Measurements from ENCODE around the gene BTNL9.
"Not testable (repeated sequence)": the region's sequence is repeated elsewhere in the genome, so short reads cannot be mapped to it uniquely, and the experiment has no call there.

BTNL9 gene

GRCh38 chr5:181043285-181044092, 3.4 kb downstream of the BTNL9 start:
- no peak for DNase-seq

GRCh38 chr5:181044093-181044599, 4.1 kb downstream of the BTNL9 start:
- no peak for DNase-seq

- DNase-seq: no peak
These were observed 4.7 kb downstream of the BTNL9 start for GRCh38 chr5:181044662-181045305.

- no peak for DNase-seq
These were observed 5.2 kb downstream of the BTNL9 start for GRCh38 chr5:181045316-181045715.

- not testable (repeated sequence) for DNase-seq
These were observed 5.8 kb downstream of the BTNL9 start for GRCh38 chr5:181045857-181046256.

- DNase-seq: no peak
These were observed 7.2 kb downstream of the BTNL9 start for GRCh38 chr5:181047288-181047687.

- no peak for DNase-seq
These were observed 7.9 kb downstream of the BTNL9 start for GRCh38 chr5:181047921-181048320.

- no peak for DNase-seq
These were observed 9.9 kb downstream of the BTNL9 start for GRCh38 chr5:181050016-181050415.

GRCh38 chr5:181051841-181052671, 12.0 kb downstream of the BTNL9 start:
- DNase-seq: no peak

GRCh38 chr5:181052672-181053487, 12.8 kb downstream of the BTNL9 start:
- no peak for DNase-seq

GRCh38 chr5:181053488-181054121, 13.5 kb downstream of the BTNL9 start:
- DNase-seq: no peak

GRCh38 chr5:181054138-181054537, 14.1 kb downstream of the BTNL9 start:
- DNase-seq: no peak

- no peak for DNase-seq
These were observed 14.9 kb downstream of the BTNL9 start for GRCh38 chr5:181054871-181055459.

- DNase-seq: no peak
These were observed 16.4 kb downstream of the BTNL9 start for GRCh38 chr5:181056431-181056830.

- no peak for DNase-seq
These were observed 18.3 kb downstream of the BTNL9 start for GRCh38 chr5:181058321-181058720.

GRCh38 chr5:181058786-181059296, 18.8 kb downstream of the BTNL9 start:
- DNase-seq: no peak

GRCh38 chr5:181059297-181060230, 19.5 kb downstream of the BTNL9 start:
- DNase-seq: no peak

- no peak for DNase-seq
These were observed 20.1 kb downstream of the BTNL9 start for GRCh38 chr5:181060231-181060590.

GRCh38 chr5:181060924-181061323, 20.9 kb downstream of the BTNL9 start:
- no peak for DNase-seq

GRCh38 chr5:181061645-181062044, 21.6 kb downstream of the BTNL9 start:
- DNase-seq: no peak

Data from CD4-positive, alpha-beta T cell treated with Interleukin-4 for 4 hours (primary cell).